Astrocyte (in vitro differentiated cells and primary cell): ENCODE measurements around the gene OSBPL6.

ENCODE experiments used
- EZH2 ChIP-seq: IDR thresholded peaks from 2 replicates; pipeline ENCODE4 v1.6.1; 2012; ENCODE audit warnings: mild to moderate bottlenecking, low read length, inconsistent platforms; ENCODE audit not compliant: insufficient read depth
- TF ChIP-seq, protein P1 (sequence below): IDR thresholded peaks from 2 replicates; pipeline ENCODE4 v1.5.1; 2011; ENCODE audit warnings: low read depth, mild to moderate bottlenecking, inconsistent platforms, low read length, moderate library complexity; ENCODE audit not compliant: insufficient read depth

DNA sequence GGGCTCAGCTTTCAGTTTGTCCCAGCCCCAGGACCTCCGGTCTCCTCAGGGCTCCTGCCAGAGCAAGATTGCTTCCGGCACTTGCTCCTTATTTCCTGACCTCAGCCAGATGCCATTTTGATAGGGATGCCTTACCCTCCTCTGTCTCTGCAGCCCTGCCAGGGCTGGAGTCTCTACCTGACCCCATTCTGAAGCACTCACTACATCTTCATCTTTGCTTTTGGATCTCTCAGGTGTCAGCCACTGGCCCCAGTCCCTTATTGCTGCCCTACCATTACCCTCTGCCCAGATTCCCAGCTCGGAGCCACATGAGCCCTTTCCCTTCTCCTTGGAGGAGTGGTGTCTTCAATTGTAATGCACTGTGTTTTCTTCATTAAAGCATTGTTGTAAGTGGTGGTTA lies 17.1 kb downstream of the OSBPL6 start:
- TF ChIP-seq, protein P1, sequence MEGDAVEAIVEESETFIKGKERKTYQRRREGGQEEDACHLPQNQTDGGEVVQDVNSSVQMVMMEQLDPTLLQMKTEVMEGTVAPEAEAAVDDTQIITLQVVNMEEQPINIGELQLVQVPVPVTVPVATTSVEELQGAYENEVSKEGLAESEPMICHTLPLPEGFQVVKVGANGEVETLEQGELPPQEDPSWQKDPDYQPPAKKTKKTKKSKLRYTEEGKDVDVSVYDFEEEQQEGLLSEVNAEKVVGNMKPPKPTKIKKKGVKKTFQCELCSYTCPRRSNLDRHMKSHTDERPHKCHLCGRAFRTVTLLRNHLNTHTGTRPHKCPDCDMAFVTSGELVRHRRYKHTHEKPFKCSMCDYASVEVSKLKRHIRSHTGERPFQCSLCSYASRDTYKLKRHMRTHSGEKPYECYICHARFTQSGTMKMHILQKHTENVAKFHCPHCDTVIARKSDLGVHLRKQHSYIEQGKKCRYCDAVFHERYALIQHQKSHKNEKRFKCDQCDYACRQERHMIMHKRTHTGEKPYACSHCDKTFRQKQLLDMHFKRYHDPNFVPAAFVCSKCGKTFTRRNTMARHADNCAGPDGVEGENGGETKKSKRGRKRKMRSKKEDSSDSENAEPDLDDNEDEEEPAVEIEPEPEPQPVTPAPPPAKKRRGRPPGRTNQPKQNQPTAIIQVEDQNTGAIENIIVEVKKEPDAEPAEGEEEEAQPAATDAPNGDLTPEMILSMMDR, result no peak
- TF ChIP-seq EZH2, result no peak
